Activated gamma-delta T cell treated with Interleukin-2 at 50 U/mL for 16 hours (primary cell): Measurements from ENCODE around the gene SREK1IP1.

Experiments
- DNase-seq: peaks from one replicate; pipeline ENCODE4 v3.0.0-alpha.2; 2020

Gene SREK1IP1

DNA sequence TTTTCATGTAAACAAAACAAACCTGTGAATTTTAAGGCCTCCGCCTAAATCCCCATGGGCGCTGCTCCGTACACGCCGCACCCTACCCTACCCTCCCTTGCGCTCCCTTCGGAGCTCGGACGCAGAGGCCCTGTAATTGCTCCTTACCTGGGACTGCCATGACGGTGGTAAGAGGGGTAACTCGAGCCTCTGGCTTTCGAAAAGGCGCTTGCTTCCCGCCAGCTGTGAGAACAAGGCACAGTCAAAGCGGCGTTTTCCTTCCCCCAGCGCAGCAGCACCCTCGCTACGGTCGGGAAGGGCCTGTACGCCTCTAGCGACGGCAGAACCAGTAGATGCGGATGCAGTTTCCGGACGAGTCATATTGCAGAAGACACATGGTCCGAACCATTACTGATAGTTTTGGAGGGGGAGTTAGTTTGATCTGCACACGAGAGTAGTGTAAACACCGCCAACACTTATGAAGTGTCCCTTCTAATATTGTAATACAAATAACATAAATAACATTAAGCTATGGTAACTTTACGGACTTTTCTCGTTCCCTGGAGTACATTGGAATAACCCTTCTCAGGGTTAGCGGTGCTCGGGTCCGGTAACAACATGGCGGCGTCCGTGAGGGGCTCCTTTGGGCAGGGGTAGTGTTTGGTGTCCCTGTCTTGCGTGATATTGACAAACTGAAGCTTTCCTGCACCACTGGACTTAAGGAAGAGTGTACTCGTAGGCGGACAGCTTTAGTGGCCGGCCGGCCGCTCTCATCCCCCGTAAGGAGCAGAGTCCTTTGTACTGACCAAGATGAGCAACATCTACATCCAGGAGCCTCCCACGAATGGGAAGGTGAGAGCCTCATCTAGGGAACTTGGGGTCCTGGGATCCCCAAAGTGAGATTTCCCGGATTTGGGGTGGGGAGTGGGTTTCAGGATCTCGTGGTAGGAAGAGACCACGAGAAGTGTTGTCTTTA, at the start of gene SREK1IP1, which contains the start of gene CWC27:
Gene SREK1IP1 (minus strand): TSS at position 334 of the 955 bp plus-strand sequence. CDS start 174 bp downstream, at position 160.
Gene CWC27 (plus strand): TSS at position 573 of the 955 bp plus-strand sequence. CDS start 217 bp downstream, at position 790.
- DNase-seq = peak; percentile 72

- no peak for DNase-seq
Observed at GRCh38 chr5:64818245-64818644, 49.8 kb upstream of the SREK1IP1 start.

DNA sequence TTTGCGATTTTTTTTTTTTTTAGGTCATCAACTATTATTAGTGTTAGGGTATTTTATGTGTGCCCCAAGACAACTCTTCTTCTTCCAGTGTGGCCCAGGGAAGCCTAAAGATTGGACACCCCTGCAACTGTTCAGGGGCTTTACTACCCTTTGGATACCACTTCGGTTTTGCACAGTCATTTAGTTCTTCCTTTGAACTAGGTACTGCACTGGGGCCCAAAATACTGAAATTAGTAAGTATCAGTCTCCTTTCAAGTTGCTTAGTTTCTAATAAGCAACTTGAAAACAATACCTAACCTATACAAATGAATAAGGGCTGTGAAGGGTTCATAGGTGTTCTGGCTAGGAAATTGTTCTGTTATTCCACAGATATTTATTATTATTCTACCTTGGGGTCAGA, 45.6 kb upstream of the SREK1IP1 start:
- no peak for DNase-seq

DNA sequence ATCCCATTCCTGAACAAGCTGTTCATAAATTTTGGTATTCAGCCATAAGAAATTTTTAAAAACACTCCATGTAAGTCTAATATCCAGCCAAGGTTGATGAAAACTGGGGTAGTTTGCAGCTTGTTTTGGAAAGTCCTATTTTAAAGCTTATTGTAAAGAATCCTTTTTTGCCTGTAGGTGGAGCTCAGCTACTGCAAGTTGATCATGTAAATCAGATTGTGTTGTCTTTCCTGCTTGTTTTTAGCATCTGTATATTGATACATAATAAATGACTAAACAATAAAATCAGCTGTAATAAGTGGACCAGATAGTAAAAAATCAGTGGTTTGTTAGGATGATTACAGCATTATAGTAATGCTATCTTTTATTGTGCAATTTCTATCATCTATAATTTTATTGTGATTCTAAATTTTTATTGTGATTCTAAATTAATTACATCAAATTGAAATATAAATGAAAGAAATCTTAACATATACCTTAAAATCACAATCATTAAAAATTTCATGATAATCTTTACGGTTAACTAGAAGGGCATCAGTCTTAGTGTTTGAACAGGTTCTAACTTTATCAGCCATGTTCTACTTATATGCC, 42.7 kb upstream of the SREK1IP1 start:
- DNase-seq = peak; percentile 4

DNA sequence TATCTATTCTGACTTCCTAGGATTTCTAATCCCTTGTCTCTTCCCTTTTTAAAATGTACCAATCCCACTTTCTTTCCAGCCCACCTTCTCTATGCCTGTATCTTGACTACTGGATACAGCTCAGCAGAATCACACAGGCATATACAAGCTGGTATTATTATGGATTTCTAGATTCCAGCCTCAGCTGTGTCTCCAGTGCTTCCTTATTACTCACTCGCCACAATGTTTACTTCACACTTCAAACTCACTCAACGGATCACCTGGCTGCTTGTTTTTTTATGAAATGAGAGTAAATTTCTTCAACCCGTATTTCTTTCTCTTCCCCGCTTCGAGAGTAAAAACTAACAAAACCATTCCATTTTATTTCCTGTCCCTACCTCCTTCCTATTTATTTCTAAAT, 39.0 kb upstream of the SREK1IP1 start:
- DNase-seq = no peak

DNA sequence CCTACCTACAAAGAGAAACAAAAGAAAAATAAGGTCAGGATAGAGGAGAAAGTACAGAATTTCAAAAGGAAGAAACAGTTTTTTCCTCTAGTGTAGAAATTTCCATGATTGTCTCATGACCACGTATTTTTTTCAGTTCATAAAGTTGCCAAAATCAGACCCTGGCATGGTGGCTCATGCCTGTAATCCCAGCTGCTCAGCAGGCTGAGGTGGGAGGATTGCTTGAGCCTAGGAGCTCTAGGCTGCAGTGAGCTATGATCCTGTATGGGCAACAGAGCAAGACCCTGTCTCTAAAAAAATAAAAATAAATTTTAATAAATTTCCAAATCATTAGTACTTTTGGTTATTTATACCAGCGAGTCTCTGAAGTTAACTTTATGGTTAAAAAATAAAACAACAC, 38.0 kb upstream of the SREK1IP1 start:
- DNase-seq = no peak

DNA sequence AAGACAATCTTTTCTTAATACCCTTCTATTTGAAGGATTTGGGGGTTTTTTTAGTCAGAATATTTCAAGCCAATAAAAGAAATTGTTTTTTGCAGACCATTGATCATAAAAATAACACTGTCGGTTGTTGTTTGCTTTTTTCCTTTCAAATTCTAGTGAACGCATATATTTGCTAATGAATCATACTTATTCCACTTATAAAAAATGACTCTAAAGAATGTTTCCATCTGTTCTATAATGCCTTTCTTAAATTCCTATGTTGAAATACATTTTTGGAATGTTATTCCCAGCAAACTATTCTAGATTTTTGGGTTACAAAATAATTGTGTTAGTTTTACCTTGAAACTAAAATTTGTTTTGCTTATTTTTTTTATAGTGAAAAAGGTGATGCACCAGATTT, 32.4 kb upstream of the SREK1IP1 start:
- DNase-seq = no peak

- DNase-seq = no peak
Observed at GRCh38 chr5:64796301-64796700, 27.8 kb upstream of the SREK1IP1 start.

GRCh38 chr5:64794053-64794770, 25.7 kb upstream of the SREK1IP1 start:
- no peak for DNase-seq

- no peak for DNase-seq
Observed at GRCh38 chr5:64792469-64792868, 24.0 kb upstream of the SREK1IP1 start.

GRCh38 chr5:64790210-64790609, 21.7 kb upstream of the SREK1IP1 start:
- no peak for DNase-seq

GRCh38 chr5:64789457-64789856, 21.0 kb upstream of the SREK1IP1 start:
- DNase-seq = no peak

DNA sequence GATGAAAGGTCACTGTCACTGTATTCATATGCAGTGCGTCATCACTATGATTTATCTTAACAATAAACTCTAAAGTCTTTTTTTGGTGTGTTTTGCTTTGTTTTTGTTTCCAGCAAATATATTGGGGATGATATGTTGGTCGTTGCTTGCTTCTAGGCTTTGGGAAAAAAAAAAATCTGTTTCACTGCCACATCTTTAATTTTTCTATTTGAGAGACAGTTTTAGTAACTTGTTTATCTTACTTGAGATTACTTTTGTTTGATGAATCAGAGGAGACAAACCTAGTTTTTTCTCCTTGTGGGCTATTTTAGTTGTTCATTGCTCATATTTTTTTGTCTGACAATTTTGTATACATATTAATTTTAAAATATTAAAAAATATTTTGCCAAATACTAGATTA, 19.7 kb upstream of the SREK1IP1 start:
- no peak for DNase-seq

GRCh38 chr5:64786372-64786771, 17.9 kb upstream of the SREK1IP1 start:
- DNase-seq = no peak

GRCh38 chr5:64784451-64785025, 16.0 kb upstream of the SREK1IP1 start:
- peak; percentile 70 for DNase-seq

- DNase-seq = no peak
Observed at GRCh38 chr5:64775291-64775690, 6.8 kb upstream of the SREK1IP1 start.

DNA sequence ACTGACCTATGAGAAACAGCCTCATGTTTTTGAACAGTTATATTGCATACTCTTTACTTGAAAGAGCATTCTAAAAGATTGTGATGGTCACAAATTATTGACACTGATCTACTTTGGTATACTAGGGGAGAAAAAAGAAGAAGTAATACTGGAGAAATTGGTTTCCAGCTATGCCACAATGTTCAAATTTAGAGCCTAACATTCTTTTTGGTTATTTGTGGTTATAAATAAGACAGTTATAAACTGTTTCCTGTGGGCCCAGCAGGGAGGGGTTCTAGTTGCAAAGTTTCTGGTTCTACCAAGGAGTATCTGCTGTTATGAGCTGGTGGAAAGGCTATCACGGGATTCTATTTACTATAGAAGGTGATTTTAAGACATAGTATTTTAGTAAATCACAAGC, 5.0 kb upstream of the SREK1IP1 start:
- DNase-seq = no peak

DNA sequence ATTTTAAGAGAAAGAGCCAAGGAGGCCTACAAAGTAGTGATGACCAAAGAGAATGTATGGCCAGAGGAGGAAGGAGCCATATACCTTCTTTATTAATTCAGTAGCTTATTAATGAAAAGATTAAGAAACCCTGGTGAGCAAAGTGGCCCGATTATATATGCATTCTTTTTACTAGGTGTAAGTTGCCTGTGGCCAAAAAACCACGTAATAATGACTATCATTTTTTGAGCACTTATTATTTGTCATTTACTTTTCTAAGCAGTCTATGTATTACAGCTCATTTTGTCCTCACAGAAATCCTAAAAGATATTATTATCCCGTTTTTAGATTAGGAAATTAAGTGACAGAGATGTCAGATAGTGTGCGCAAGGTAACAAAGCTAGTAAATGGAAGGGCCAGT, 3.2 kb upstream of the SREK1IP1 start:
- no peak for DNase-seq

DNA sequence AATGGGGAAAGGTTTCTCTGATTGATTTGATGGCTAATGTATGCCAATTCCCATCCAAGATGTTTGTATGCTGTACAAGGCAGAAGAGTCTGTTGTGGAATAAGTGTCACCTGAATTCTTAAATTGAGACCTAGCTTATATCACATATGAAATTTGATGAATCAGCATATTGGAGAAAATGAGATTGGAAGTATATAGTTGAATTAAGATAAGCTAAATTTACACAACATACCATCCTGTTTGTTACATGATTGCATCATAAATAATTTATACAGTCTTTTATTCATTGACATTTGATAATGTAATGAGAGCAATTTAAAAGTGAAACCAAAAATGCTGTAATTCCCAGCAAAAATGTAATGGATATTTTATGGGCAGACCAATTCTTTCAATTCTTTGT, 1.4 kb upstream of the SREK1IP1 start:
- no peak for DNase-seq

- DNase-seq = no peak
Observed at GRCh38 chr5:64767959-64768357, 533 bp downstream of the SREK1IP1 start.

DNA sequence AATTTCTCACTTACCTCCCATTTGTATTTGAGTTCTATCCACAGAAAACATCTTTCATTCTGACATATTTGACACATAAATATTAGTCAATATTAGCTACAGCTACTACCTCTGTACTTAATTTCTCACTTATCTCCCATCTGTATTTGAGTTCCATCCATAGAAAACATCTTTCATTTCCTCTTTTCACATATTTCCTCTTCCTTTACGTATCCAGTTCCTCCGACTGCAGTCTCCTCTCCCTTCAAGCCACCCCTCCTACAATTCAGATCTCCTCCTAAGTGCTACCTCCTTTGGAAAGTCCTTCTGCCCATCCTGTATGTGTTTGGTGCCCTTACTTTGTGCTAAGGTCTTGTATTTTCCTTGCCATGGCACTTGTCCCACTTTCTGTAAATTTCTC, 1.6 kb downstream of the SREK1IP1 start:
- DNase-seq = no peak

- DNase-seq = no peak
Observed at GRCh38 chr5:64765804-64766504, 2.5 kb downstream of the SREK1IP1 start.
